Tibial nerve (tissue), 4 donors: ENCODE data around the gene SNAPC1. TPM values are rescaled to one million over a fixed set of nuclear protein-coding genes. Genes with fewer than 3 reads are reported as not detected.
A peak's percentile ranks its signal among the peaks of the same experiment; 100 is the strongest.

Experiments
- DNase-seq, 2 donors: peaks; one replicate each; pipeline ENCODE4 v3.0.0-alpha.2; 2019; ENCODE audit warnings: low spot score in 2 of 2
- H3K27ac ChIP-seq, 4 donors: fragments of 200-600 bp; sonication (generic) in 3 of 4; one replicate each; pipeline ENCODE4 v1.5.1; 2017 to 2019; ENCODE audit warnings: mild to moderate bottlenecking in 1 of 4
- H3K27me3 ChIP-seq, 2 donors: fragments of 200-600 bp; sonication (generic) in 1 of 2; one replicate each; pipeline versions ENCODE4 v1.5.1 to v1.6.0; 2017 to 2019
- H3K36me3 ChIP-seq, 3 donors: fragments of 200-600 bp; sonication (generic); one replicate each; pipeline ENCODE4 v1.5.1; 2018 to 2019
- H3K4me1 ChIP-seq, 4 donors: fragments of 200-600 bp; sonication (generic) in 3 of 4; one replicate each; pipeline ENCODE4 v1.5.1; 2017 to 2019
- H3K4me3 ChIP-seq, 4 donors: fragments of 200-600 bp; sonication (generic) in 3 of 4; one replicate each; pipeline ENCODE4 v1.5.1; 2017 to 2019; ENCODE audit warnings: mild to moderate bottlenecking in 1 of 4, moderate library complexity in 1 of 4
- H3K9me3 ChIP-seq, 4 donors: fragments of 200-600 bp; sonication (generic) in 3 of 4; one replicate each; pipeline ENCODE4 v1.5.1; 2017 to 2019
- EP300 ChIP-seq, 2 donors: sonication (generic); formaldehyde crosslinking; IDR thresholded peaks; one replicate each; pipeline ENCODE4 v1.6.1; 2017; ENCODE audit warnings: antibody characterized with exemption in 2 of 2, mild to moderate bottlenecking in 1 of 2
- POLR2A ChIP-seq, 2 donors: fragments of 450-650 bp; IDR thresholded peaks; one replicate each; pipeline ENCODE4 v1.6.1; 2017; ENCODE audit warnings: antibody characterized with exemption in 2 of 2, mild to moderate bottlenecking in 2 of 2, moderate library complexity in 2 of 2
- WGBS, 2 donors: methylation state at CpG; one replicate each; pipeline ENCODE4 v1.1.5; 2018; 5-methylcytosine and 5-hydroxymethylcytosine counted together
- total RNA-seq, 4 donors: library from RNA; depleted of rRNA; stranded (reverse); fragments of >200 nt; gene quantifications; one replicate each; pipeline ENCODE4 v1.1.0, GENCODE V29; 2016
- TF ChIP-seq, protein P1 (sequence below), 5 experiments: fragments of 200-600 bp in 3 of 5; fragments of 450-650 bp in 2 of 5; sonication (generic) in 3 of 5; IDR thresholded peaks; one replicate each; pipeline ENCODE4 v1.5.1; 2016 to 2019; ENCODE audit warnings: antibody characterized with exemption in 5 of 5, mild to moderate bottlenecking in 3 of 5, moderate library complexity in 2 of 5

The SNAPC1 gene
- total RNA-seq, 4 donors from 2014 or later = 6.3 to 14.4 (median 10.2) TPM

DNA sequence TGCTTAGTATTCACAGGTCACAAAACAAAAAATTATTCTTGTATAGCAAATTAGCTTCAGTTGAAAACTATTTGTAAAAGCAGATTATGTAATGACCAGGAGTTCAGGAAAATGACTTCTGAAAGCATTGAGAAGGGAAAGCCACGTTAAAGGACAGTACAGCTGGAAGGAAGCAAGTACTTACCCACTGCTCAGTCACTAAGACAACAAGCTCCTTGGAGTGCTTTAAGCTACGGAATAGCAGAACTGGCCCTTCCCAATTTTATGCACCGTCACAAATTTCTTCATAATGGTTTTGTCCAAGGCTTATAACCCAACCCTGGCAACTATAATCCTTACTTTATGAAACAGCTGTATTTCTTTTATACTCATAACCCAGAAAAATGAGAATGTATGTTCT is 13.0 kb upstream of the SNAPC1 start:
- TF ChIP-seq EP300 (IDR thresholded peaks at IDR 0.05) (peak in 1 of 2 donors; percentile 11), POLR2A (IDR thresholded peaks at IDR 0.05) (no peak)
- DNase-seq = no peak
- Histone ChIP-seq H3K4me1 (peaks cover 0 to 22% (median 0%) of the 10 kb centered on the region in 4 donors), H3K36me3 (peaks cover 0 to 37% (median 0%) of the 10 kb centered on the region in 3 donors), H3K4me3 (no peak overlapping the region), H3K9me3 (no peaks in the 10 kb centered on the region), H3K27me3 (no peaks in the 10 kb centered on the region), H3K27ac (peak overlapping the region in 1 of 4 donors; percentile 94)
- WGBS, 2 donors = 71 to 74% methylated on average over 3 of the region's 3 CpGs

DNA sequence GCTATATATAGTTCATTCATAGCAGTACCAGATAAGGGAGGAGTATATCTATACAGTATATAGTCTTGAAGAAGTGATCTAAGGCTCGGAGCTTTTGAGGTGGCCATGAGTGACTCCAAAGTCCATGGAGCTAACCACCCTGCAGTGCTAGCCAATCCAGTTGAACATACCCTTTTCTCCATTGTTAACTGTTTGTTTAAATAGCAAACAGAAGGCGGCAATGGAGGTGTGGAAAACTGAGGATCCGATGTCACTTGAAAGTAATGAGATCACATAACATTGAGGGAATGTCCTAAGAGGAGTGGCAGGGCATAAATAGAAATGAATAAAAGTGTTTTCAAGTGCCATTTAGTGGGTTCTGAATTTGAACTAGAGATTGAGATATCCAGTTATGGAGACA is 12.4 kb upstream of the SNAPC1 start:
- TF ChIP-seq, protein P1, sequence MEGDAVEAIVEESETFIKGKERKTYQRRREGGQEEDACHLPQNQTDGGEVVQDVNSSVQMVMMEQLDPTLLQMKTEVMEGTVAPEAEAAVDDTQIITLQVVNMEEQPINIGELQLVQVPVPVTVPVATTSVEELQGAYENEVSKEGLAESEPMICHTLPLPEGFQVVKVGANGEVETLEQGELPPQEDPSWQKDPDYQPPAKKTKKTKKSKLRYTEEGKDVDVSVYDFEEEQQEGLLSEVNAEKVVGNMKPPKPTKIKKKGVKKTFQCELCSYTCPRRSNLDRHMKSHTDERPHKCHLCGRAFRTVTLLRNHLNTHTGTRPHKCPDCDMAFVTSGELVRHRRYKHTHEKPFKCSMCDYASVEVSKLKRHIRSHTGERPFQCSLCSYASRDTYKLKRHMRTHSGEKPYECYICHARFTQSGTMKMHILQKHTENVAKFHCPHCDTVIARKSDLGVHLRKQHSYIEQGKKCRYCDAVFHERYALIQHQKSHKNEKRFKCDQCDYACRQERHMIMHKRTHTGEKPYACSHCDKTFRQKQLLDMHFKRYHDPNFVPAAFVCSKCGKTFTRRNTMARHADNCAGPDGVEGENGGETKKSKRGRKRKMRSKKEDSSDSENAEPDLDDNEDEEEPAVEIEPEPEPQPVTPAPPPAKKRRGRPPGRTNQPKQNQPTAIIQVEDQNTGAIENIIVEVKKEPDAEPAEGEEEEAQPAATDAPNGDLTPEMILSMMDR (IDR thresholded peaks at IDR 0.05) = no peak
- no peak for TF ChIP-seq EP300 (IDR thresholded peaks at IDR 0.05)
- TF ChIP-seq POLR2A (IDR thresholded peaks at IDR 0.05) = no peak
- no peak overlapping the region for H3K4me3 ChIP-seq
- peaks cover 0 to 31% (median 0%) of the 10 kb centered on the region in 3 donors for H3K36me3 ChIP-seq
- H3K4me1 ChIP-seq = peaks cover 0 to 22% (median 0%) of the 10 kb centered on the region in 4 donors
- no peaks in the 10 kb centered on the region for H3K9me3 ChIP-seq
- no peak for DNase-seq
- peak overlapping the region in 1 of 4 donors; percentile 94 for H3K27ac ChIP-seq
- no peaks in the 10 kb centered on the region for H3K27me3 ChIP-seq
- WGBS, 2 donors = 78 to 87% methylated on average over 3 of the region's 3 CpGs

DNA sequence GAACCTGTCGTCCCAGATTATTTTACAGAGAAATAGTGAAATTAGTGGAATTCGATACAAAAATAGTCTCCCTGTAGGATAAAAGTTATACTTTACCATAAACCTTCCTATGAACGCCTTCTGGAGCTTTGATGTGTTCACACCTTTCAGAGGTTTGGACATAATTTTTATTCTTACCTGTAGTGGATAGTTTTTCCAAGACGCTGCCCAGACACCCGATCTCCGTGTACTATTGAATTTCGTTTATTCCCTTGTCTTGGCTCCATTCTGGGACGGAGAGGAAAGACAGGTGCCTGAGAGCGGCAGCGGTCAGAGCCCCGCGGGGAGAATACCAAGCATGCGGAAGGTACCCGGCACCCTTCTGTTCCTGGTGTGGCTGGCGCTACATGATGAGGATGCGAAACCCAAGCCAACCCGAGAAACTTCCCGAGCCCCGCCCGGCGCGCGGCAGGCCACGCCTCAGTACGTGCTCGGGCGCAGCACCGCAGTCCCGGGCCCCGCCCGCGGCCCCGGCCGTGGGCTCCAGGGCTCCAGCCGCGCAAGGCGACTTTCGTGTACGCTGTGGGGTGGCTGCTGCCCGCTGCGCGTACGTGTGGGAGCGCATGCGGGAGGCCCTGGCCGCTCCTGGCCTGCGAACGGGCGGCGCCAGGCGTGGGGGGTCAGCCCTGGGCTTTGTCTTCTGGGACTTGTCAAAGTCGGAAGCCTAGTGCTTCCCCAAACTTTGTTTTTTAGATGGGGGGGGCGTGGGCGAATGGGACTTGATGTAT is 11.3 kb upstream of the SNAPC1 start:
- peak; percentile 65 to 73 for DNase-seq
- peak in 1 of 2 donors; percentile 73 for TF ChIP-seq EP300 (IDR thresholded peaks at IDR 0.05)
- TF ChIP-seq, protein P1 (IDR thresholded peaks at IDR 0.05) = peak in 1 of 5 experiments; percentile 11
- peak; percentile 53 to 78 for TF ChIP-seq POLR2A (IDR thresholded peaks at IDR 0.05)
- 3 to 6% methylated on average over 25 to 49 of the region's 54 CpGs for WGBS, 2 donors
- Histone ChIP-seq H3K36me3 (peaks cover 0 to 21% (median 0%) of the 10 kb centered on the region in 3 donors), H3K27me3 (no peaks in the 10 kb centered on the region), H3K4me3 (peak overlapping the region; percentile 43 to 78 (median 58)), H3K9me3 (no peaks in the 10 kb centered on the region), H3K27ac (peak overlapping the region; percentile 72 to 94 (median 80)), H3K4me1 (peaks cover 0 to 22% (median 0%) of the 10 kb centered on the region in 4 donors)

DNA sequence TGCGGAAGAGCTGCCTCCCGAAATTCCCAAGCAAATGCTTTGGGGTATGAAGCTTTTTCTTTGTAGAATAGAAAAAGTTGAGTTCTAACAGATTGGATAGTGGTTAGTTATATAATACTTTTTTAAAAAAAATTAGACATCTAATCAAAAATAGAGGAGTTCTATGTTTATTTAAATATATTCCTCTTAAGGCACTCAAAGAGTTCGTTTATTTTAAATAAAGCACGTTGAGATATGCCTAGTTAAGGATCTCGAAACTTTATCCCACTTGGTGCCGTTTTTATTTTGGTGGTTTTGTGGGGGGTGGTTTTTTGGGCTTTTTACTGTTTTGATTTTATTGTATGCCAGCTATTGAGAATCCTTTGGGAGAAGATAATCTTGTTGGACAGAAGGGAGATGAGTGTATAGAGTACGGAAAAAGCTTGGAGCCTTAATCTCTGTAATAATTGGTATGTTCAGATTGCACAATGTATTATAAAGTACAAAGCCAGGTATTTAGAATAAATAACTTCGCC is 10.7 kb upstream of the SNAPC1 start:
- no peaks in the 10 kb centered on the region for H3K27me3 ChIP-seq
- H3K9me3 ChIP-seq = no peaks in the 10 kb centered on the region
- no peak for DNase-seq
- TF ChIP-seq EP300 (IDR thresholded peaks at IDR 0.05) (no peak), POLR2A (IDR thresholded peaks at IDR 0.05) (no peak)
- TF ChIP-seq, protein P1 (IDR thresholded peaks at IDR 0.05) = no peak
- H3K36me3 ChIP-seq = peaks cover 0 to 14% (median 0%) of the 10 kb centered on the region in 3 donors
- peak overlapping the region; percentile 43 to 78 (median 58) for H3K4me3 ChIP-seq
- H3K27ac ChIP-seq = peak overlapping the region; percentile 72 to 94 (median 80)
- H3K4me1 ChIP-seq = peaks cover 0 to 22% (median 0%) of the 10 kb centered on the region in 4 donors
- WGBS, 2 donors = 44 to 51% methylated on average over 8 of the region's 8 CpGs

DNA sequence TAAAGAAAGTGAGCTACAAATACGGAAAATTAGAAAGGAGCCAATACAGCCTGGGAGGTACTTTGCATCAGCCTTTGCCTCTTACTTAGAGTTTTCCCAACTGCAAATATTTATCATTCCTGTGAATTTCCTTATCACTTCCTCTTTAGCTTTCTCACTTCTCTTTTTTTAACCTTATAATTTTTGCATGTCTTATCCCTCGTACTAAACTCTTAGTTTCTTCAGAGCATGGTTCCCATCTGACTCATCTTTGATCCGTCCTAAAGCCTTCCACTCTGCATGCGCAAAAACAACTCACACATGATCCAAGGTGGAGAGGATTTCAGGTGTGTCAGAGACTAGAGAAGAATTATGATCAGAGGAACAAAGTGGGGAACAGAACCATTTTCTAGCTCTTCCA is 9.6 kb upstream of the SNAPC1 start:
- Histone ChIP-seq H3K27me3 (no peaks in the 10 kb centered on the region), H3K27ac (peak overlapping the region in 1 of 4 donors; percentile 28), H3K4me1 (peaks cover 0 to 22% (median 0%) of the 10 kb centered on the region in 4 donors), H3K9me3 (no peaks in the 10 kb centered on the region), H3K4me3 (no peak overlapping the region), H3K36me3 (peaks cover 0 to 3% (median 0%) of the 10 kb centered on the region in 3 donors)
- 78 to 79% methylated on average over 4 of the region's 4 CpGs for WGBS, 2 donors
- TF ChIP-seq, protein P1 (IDR thresholded peaks at IDR 0.05) = no peak
- TF ChIP-seq POLR2A (IDR thresholded peaks at IDR 0.05) = no peak
- DNase-seq = no peak
